ENCODE data around the gene FOXRED2.
A peak's percentile ranks its signal among the peaks of the same experiment; 100 is the strongest.

FOXRED2 gene

GRCh38 chr22:36454916-36455570, 51.8 kb downstream of the FOXRED2 start:
- peak overlapping the region; percentile 84 for H3K27ac ChIP-seq
- TF ChIP-seq ZFX (IDR thresholded peaks at IDR 0.05; ENCODE audit: borderline replicate concordance) = no peak
- TF ChIP-seq CTCF (IDR thresholded peaks at IDR 0.05) = peak; percentile 18; the same call in 1 of the 2 replicates

- TF ChIP-seq CTCF (IDR thresholded peaks at IDR 0.05) (no peak), ZFX (IDR thresholded peaks at IDR 0.05; ENCODE audit: borderline replicate concordance) (no peak)
- peak overlapping the region; percentile 84 for H3K27ac ChIP-seq
These were observed 52.9 kb downstream of the FOXRED2 start for GRCh38 chr22:36453855-36454378.

- peak overlapping the region; percentile 84 for H3K27ac ChIP-seq
These were observed 53.7 kb downstream of the FOXRED2 start for GRCh38 chr22:36452978-36453607.

GRCh38 chr22:36452250-36452977, 54.4 kb downstream of the FOXRED2 start:
- TF ChIP-seq CTCF (IDR thresholded peaks at IDR 0.05) (no peak), ZFX (IDR thresholded peaks at IDR 0.05; ENCODE audit: borderline replicate concordance) (no peak)

GRCh38 chr22:36450923-36451322, 55.9 kb downstream of the FOXRED2 start:
- H3K27ac ChIP-seq = peak overlapping the region; percentile 84; the same call in 1 of the 2 replicates

More at GRCh38 chr22:36452250-36452977, 54.4 kb downstream of the FOXRED2 start:
- H3K27ac ChIP-seq = peak overlapping the region; percentile 84

- TF ChIP-seq ZFX (IDR thresholded peaks at IDR 0.05; ENCODE audit: borderline replicate concordance) = no peak
These were observed 57.2 kb downstream of the FOXRED2 start for GRCh38 chr22:36449596-36450175.

GRCh38 chr22:36447632-36448031, 59.2 kb downstream of the FOXRED2 start:
- TF ChIP-seq CTCF (IDR thresholded peaks at IDR 0.05) (no peak), ZFX (IDR thresholded peaks at IDR 0.05; ENCODE audit: borderline replicate concordance) (no peak)
- no peak overlapping the region for H3K27ac ChIP-seq

More at GRCh38 chr22:36449596-36450175, 57.2 kb downstream of the FOXRED2 start:
- no peak overlapping the region for H3K27ac ChIP-seq

- no peak overlapping the region for H3K27ac ChIP-seq
- TF ChIP-seq CTCF (IDR thresholded peaks at IDR 0.05) (no peak), ZFX (IDR thresholded peaks at IDR 0.05; ENCODE audit: borderline replicate concordance) (no peak)
These were observed 61.6 kb downstream of the FOXRED2 start for GRCh38 chr22:36445158-36445668.

All from 22Rv1 (cell line).